HG03025 (cell line): ENCODE results near the gene CTIF.
A peak's percentile ranks its signal among the peaks of the same experiment; 100 is the strongest.

Source experiments
- ATAC-seq: cut with Tn5 transposase; IDR thresholded peaks from one replicate; pipeline ENCODE4 v1.9.1; 2021; ENCODE audit warnings: mild to moderate bottlenecking, moderate library complexity; ENCODE audit not compliant: unreplicated experiment, low FRiP score

CTIF gene

GRCh38 chr18:48824231-48824970, 285.6 kb downstream of the CTIF start:
- ATAC-seq = no peak

- ATAC-seq = no peak
Measured at GRCh38 chr18:48825101-48825745, 286.4 kb downstream of the CTIF start.

- no peak for ATAC-seq
Measured at GRCh38 chr18:48826271-48826670, 287.4 kb downstream of the CTIF start.

- no peak for ATAC-seq
Measured at GRCh38 chr18:48826806-48827205, 288.0 kb downstream of the CTIF start.

GRCh38 chr18:48827291-48828193, 288.7 kb downstream of the CTIF start:
- no peak for ATAC-seq

- no peak for ATAC-seq
Measured at GRCh38 chr18:48828194-48828545, 289.3 kb downstream of the CTIF start.

- no peak for ATAC-seq
Measured at GRCh38 chr18:48828691-48829442, 290.0 kb downstream of the CTIF start.

GRCh38 chr18:48829443-48830149, 290.8 kb downstream of the CTIF start:
- no peak for ATAC-seq

- ATAC-seq = no peak
Measured at GRCh38 chr18:48831113-48831759, 292.4 kb downstream of the CTIF start.

- ATAC-seq = no peak
Measured at GRCh38 chr18:48831802-48832201, 293.0 kb downstream of the CTIF start.

- no peak for ATAC-seq
Measured at GRCh38 chr18:48832938-48833700, 294.3 kb downstream of the CTIF start.

GRCh38 chr18:48833701-48834412, 295.0 kb downstream of the CTIF start:
- ATAC-seq = peak; percentile 66

GRCh38 chr18:48834413-48835031, 295.7 kb downstream of the CTIF start:
- ATAC-seq = peak; percentile 59

- no peak for ATAC-seq
Measured at GRCh38 chr18:48835119-48835518, 296.3 kb downstream of the CTIF start.

- ATAC-seq = no peak
Measured at GRCh38 chr18:48835745-48836170, 296.9 kb downstream of the CTIF start.

- ATAC-seq = no peak
Measured at GRCh38 chr18:48836231-48836805, 297.5 kb downstream of the CTIF start.
